GM04504 (cell line): ENCODE data around the gene LANCL3.

Experiments used
- DNase-seq: peaks from one replicate; pipeline ENCODE4 v3.0.0-alpha.2; 2012; ENCODE audit warnings: low read depth

Gene LANCL3

GRCh38 chrX:37679888-37680287 lies 108.4 kb downstream of the LANCL3 start:
- no peak for DNase-seq

- no peak for DNase-seq
These were observed 113.0 kb downstream of the LANCL3 start for GRCh38 chrX:37684426-37684825.

- no peak for DNase-seq
These were observed 113.5 kb downstream of the LANCL3 start for GRCh38 chrX:37684973-37685372.

- no peak for DNase-seq
These were observed 114.2 kb downstream of the LANCL3 start, which contains the start of gene XK for GRCh38 chrX:37685381-37686359. XK (plus strand) TSS chrX:37685791; CDS start chrX:37685962, 171 bp downstream.

- DNase-seq: no peak
These were observed 115.0 kb downstream of the LANCL3 start for GRCh38 chrX:37686369-37686995.

GRCh38 chrX:37686996-37687395 lies 115.5 kb downstream of the LANCL3 start:
- DNase-seq: no peak

GRCh38 chrX:37690119-37690518 lies 118.7 kb downstream of the LANCL3 start:
- DNase-seq: no peak

- DNase-seq: no peak
These were observed 121.5 kb downstream of the LANCL3 start for GRCh38 chrX:37692918-37693317.

- no peak for DNase-seq
These were observed 125.8 kb downstream of the LANCL3 start for GRCh38 chrX:37697169-37697760.

GRCh38 chrX:37701588-37701987 lies 130.1 kb downstream of the LANCL3 start:
- DNase-seq: no peak

- DNase-seq: no peak
These were observed 140.5 kb downstream of the LANCL3 start for GRCh38 chrX:37711991-37712390.

- DNase-seq: no peak
These were observed 141.0 kb downstream of the LANCL3 start for GRCh38 chrX:37712458-37712857.

- DNase-seq: no peak
These were observed 143.0 kb downstream of the LANCL3 start for GRCh38 chrX:37714479-37714878.

GRCh38 chrX:37716602-37717001 lies 145.1 kb downstream of the LANCL3 start:
- no peak for DNase-seq

- no peak for DNase-seq
These were observed 146.2 kb downstream of the LANCL3 start for GRCh38 chrX:37717708-37718107.

- no peak for DNase-seq
These were observed 151.1 kb downstream of the LANCL3 start for GRCh38 chrX:37722595-37722994.

GRCh38 chrX:37726346-37726745 lies 154.9 kb downstream of the LANCL3 start:
- no peak for DNase-seq
